ENCODE measurements around the gene CRYBA1.

CRYBA1 gene

GRCh38 chr17:29283961-29284360, 37.3 kb downstream of the CRYBA1 start:
- DNase-seq = no peak

GRCh38 chr17:29289852-29290251, 43.2 kb downstream of the CRYBA1 start:
- no peak for DNase-seq

- peak; percentile 87 for DNase-seq
These were observed 44.6 kb downstream of the CRYBA1 start for GRCh38 chr17:29291163-29291752.

GRCh38 chr17:29292071-29292991, 45.7 kb downstream of the CRYBA1 start:
- DNase-seq = peak; percentile 75

- DNase-seq = peak; percentile 71
These were observed 46.6 kb downstream of the CRYBA1 start for GRCh38 chr17:29292992-29293889.

GRCh38 chr17:29293890-29294579, 47.4 kb downstream of the CRYBA1 start, which contains the start of gene NUFIP2:
NUFIP2 (minus strand) TSS chr17:29294148; CDS start chr17:29294059, 89 bp downstream.
- peak; percentile 98 for DNase-seq

GRCh38 chr17:29294580-29294900, 47.9 kb downstream of the CRYBA1 start:
- no peak for DNase-seq

GRCh38 chr17:29295420-29295819, 48.8 kb downstream of the CRYBA1 start:
- no peak for DNase-seq

- DNase-seq = no peak
These were observed 52.4 kb downstream of the CRYBA1 start for GRCh38 chr17:29299031-29299430.

- no peak for DNase-seq
These were observed 56.7 kb downstream of the CRYBA1 start for GRCh38 chr17:29303386-29303785.

All from hematopoietic multipotent progenitor cell treated with erythropoietin and hydrocortisone succinate and interleukin-3 and kit ligand, for 8 days (in vitro differentiated cells).